ENCODE data around the gene STXBP6. TPM values are rescaled to one million over a fixed set of nuclear protein-coding genes. Genes with fewer than 3 reads are reported as not detected.

Gene STXBP6
- total RNA-seq, 1 donor = 5.8 TPM

- no peak for DNase-seq (ENCODE audit: insufficient read length, low spot score, missing footprints)
- no peaks in the 10 kb centered on the region for H3K9me3 ChIP-seq (ENCODE audit: low read depth, low read length)
- no peak overlapping the region for H3K27ac ChIP-seq (ENCODE audit: low read depth, low read length)
- H3K4me2 ChIP-seq (ENCODE audit: insufficient read depth, low read length) = no peak overlapping the region
- no peaks in the 10 kb centered on the region for H3K27me3 ChIP-seq (ENCODE audit: insufficient read depth, low read length)
- H3K4me1 ChIP-seq (ENCODE audit: insufficient read depth, low read length) = no peaks in the 10 kb centered on the region
- H2AFZ ChIP-seq (ENCODE audit: low read length) = no peak overlapping the region
- H3K4me3 ChIP-seq (ENCODE audit: insufficient read depth, low read length) = no peak overlapping the region
- no peaks in the 10 kb centered on the region for H4K20me1 ChIP-seq (ENCODE audit: insufficient read depth, low read length)
- H3K36me3 ChIP-seq (ENCODE audit: insufficient read depth, low read length) = no peaks in the 10 kb centered on the region
- no peaks in the 10 kb centered on the region for H3K79me2 ChIP-seq (ENCODE audit: insufficient read depth, low read length)
- peak; percentile 27 for TF ChIP-seq CTCF (IDR thresholded peaks at IDR 0.05; ENCODE audit: extremely low read depth, low read depth, low read length)
Observed at GRCh38 chr14:25032092-25032784, 17.7 kb downstream of the STXBP6 start.

- no peak for DNase-seq (ENCODE audit: insufficient read length, low spot score, missing footprints)
- Histone ChIP-seq H3K79me2 (ENCODE audit: insufficient read depth, low read length) (no peaks in the 10 kb centered on the region), H3K4me1 (ENCODE audit: insufficient read depth, low read length) (no peaks in the 10 kb centered on the region), H2AFZ (ENCODE audit: low read length) (no peak overlapping the region), H3K4me3 (ENCODE audit: insufficient read depth, low read length) (no peak overlapping the region), H3K36me3 (ENCODE audit: insufficient read depth, low read length) (no peaks in the 10 kb centered on the region), H4K20me1 (ENCODE audit: insufficient read depth, low read length) (no peaks in the 10 kb centered on the region), H3K9me3 (ENCODE audit: low read depth, low read length) (no peaks in the 10 kb centered on the region), H3K27ac (ENCODE audit: low read depth, low read length) (no peak overlapping the region), H3K27me3 (ENCODE audit: insufficient read depth, low read length) (no peaks in the 10 kb centered on the region), H3K4me2 (ENCODE audit: insufficient read depth, low read length) (no peak overlapping the region)
- no peak for TF ChIP-seq CTCF (IDR thresholded peaks at IDR 0.05; ENCODE audit: extremely low read depth, low read depth, low read length)
Observed at GRCh38 chr14:25026476-25027137, 23.3 kb downstream of the STXBP6 start.

- H3K9me3 ChIP-seq (ENCODE audit: low read depth, low read length) = no peaks in the 10 kb centered on the region
- no peak overlapping the region for H3K4me2 ChIP-seq (ENCODE audit: insufficient read depth, low read length)
- H3K36me3 ChIP-seq (ENCODE audit: insufficient read depth, low read length) = no peaks in the 10 kb centered on the region
- DNase-seq (ENCODE audit: insufficient read length, low spot score, missing footprints) = no peak
- H3K27ac ChIP-seq (ENCODE audit: low read depth, low read length) = no peak overlapping the region
- H3K27me3 ChIP-seq (ENCODE audit: insufficient read depth, low read length) = no peaks in the 10 kb centered on the region
- TF ChIP-seq CTCF (IDR thresholded peaks at IDR 0.05; ENCODE audit: extremely low read depth, low read depth, low read length) = no peak
- H3K4me3 ChIP-seq (ENCODE audit: insufficient read depth, low read length) = no peak overlapping the region
- H3K79me2 ChIP-seq (ENCODE audit: insufficient read depth, low read length) = no peaks in the 10 kb centered on the region
- H2AFZ ChIP-seq (ENCODE audit: low read length) = no peak overlapping the region
- no peaks in the 10 kb centered on the region for H4K20me1 ChIP-seq (ENCODE audit: insufficient read depth, low read length)
- no peaks in the 10 kb centered on the region for H3K4me1 ChIP-seq (ENCODE audit: insufficient read depth, low read length)
Observed at GRCh38 chr14:25019892-25020291, 30.1 kb downstream of the STXBP6 start.

GRCh38 chr14:25017562-25017961 is 32.4 kb downstream of the STXBP6 start:
- no peaks in the 10 kb centered on the region for H3K4me1 ChIP-seq (ENCODE audit: insufficient read depth, low read length)
- H3K4me2 ChIP-seq (ENCODE audit: insufficient read depth, low read length) = no peak overlapping the region
- no peaks in the 10 kb centered on the region for H3K27me3 ChIP-seq (ENCODE audit: insufficient read depth, low read length)
- no peak for DNase-seq (ENCODE audit: insufficient read length, low spot score, missing footprints)
- no peaks in the 10 kb centered on the region for H3K36me3 ChIP-seq (ENCODE audit: insufficient read depth, low read length)
- H3K4me3 ChIP-seq (ENCODE audit: insufficient read depth, low read length) = no peak overlapping the region
- no peak for TF ChIP-seq CTCF (IDR thresholded peaks at IDR 0.05; ENCODE audit: extremely low read depth, low read depth, low read length)
- H2AFZ ChIP-seq (ENCODE audit: low read length) = no peak overlapping the region
- no peaks in the 10 kb centered on the region for H3K9me3 ChIP-seq (ENCODE audit: low read depth, low read length)
- no peak overlapping the region for H3K27ac ChIP-seq (ENCODE audit: low read depth, low read length)
- no peaks in the 10 kb centered on the region for H4K20me1 ChIP-seq (ENCODE audit: insufficient read depth, low read length)
- no peaks in the 10 kb centered on the region for H3K79me2 ChIP-seq (ENCODE audit: insufficient read depth, low read length)
